HCT116 (cell line): Measurements from ENCODE around the gene CLTC. TPM values are rescaled to one million over a fixed set of nuclear protein-coding genes. Genes with fewer than 3 reads are reported as not detected.

Experiments
- ATAC-seq: fragments of 200-7000 bp; cut with Tn5 transposase; 2 replicates; pipeline ENCODE4 v1.9.1; 2020; ENCODE audit warnings: mild to moderate bottlenecking, moderate library complexity
- BruUV-seq: library from RNA; stranded (reverse); fragments of 400-500 nt; replicated peaks from 2 replicates; lab custom pipeline; 2021; lab: Mats Ljungman, UMichigan
- CTCF ChIA-PET: fragments of 300-600 bp; sonication (Branson Sonifier 250); formaldehyde crosslinking; loops from one replicate; lab custom pipeline; 2021; ENCODE audit warnings: antibody characterized with exemption; lab: Charles Lee
- POLR2A ChIA-PET: fragments of 300-600, 350-600 bp; sonication (Branson Sonifier 250); formaldehyde crosslinking; loops from one replicate; lab custom pipeline; 2021; ENCODE audit warnings: antibody characterized with exemption; lab: Charles Lee
- RAD21 ChIA-PET, 2 experiments: fragments of 300-600 bp; sonication (Branson Sonifier 250); formaldehyde crosslinking; loops; one replicate each; lab custom pipeline; 2023; ENCODE audit warnings: low total read pairs in 2 of 2; ENCODE audit not compliant: uncharacterized antibody in 2 of 2, unreplicated experiment in 2 of 2, low non-redundant PET in 1 of 2; lab: Charles Lee
- DNase-seq: peaks from one replicate; pipeline ENCODE4 v3.0.0-alpha.2; 2010; ENCODE audit warnings: low read depth, low spot score
- H2AFZ ChIP-seq: fragments of 200-600 bp; shearing (Covaris generic), sonication (generic); 2 replicates; pipeline ENCODE4 v1.6.1; 2017; ENCODE audit warnings: low read depth, mixed run types, mixed read lengths, antibody characterized with exemption, low read length; ENCODE audit not compliant: poor library complexity, severe bottlenecking
- H3K27ac ChIP-seq: 2 replicates; pipeline ENCODE4 v1.5.1; 2012; ENCODE audit warnings: low read depth, low read length
- H3K27me3 ChIP-seq: fragments of 200-600 bp; sonication (generic); 2 replicates; pipeline ENCODE4 v1.6.1; 2016; ENCODE audit warnings: mixed run types, low read length, mixed read lengths; ENCODE audit not compliant: insufficient read depth
- H3K36me3 ChIP-seq, 2 experiments: fragments of 200-500 bp in 1 of 2; fragments of 200-600 bp in 1 of 2; sonication (Bioruptor generic) in 1 of 2; sonication (generic) in 1 of 2; 2 replicates each; pipeline versions ENCODE4 v1.5.1 to v1.6.1; 2014 to 2016; ENCODE audit warnings: low read length in 2 of 2, inconsistent platforms in 1 of 2, mixed read lengths in 1 of 2, mixed run types in 1 of 2; ENCODE audit not compliant: insufficient read depth in 2 of 2, control insufficient read depth in 1 of 2
- H3K4me1 ChIP-seq, 2 experiments: fragments of 200-600 bp in 1 of 2; sonication (generic) in 1 of 2; 2 replicates each; pipeline versions ENCODE4 v1.5.1 to v1.6.1; 2012 to 2017; ENCODE audit warnings: low read length in 2 of 2, inconsistent platforms in 1 of 2, mild to moderate bottlenecking in 1 of 2, mixed read lengths in 1 of 2, mixed run types in 1 of 2, moderate library complexity in 1 of 2; ENCODE audit not compliant: insufficient read depth in 2 of 2, control insufficient read depth in 1 of 2
- H3K4me2 ChIP-seq: fragments of 200-600 bp; sonication (generic); 2 replicates; pipeline ENCODE4 v1.6.1; 2017; ENCODE audit warnings: mixed run types, low read length, mixed read lengths
- H3K4me3 ChIP-seq, 2 experiments: fragments of 200-600 bp in 1 of 2; sonication (generic) in 1 of 2; replicated peaks in 1 of 2; 2 replicates each; pipeline ENCODE4 v1.5.1; 2011 to 2016; ENCODE audit warnings: low read length in 2 of 2, control low read depth in 1 of 2, low read depth in 1 of 2, mild to moderate bottlenecking in 1 of 2, mixed read lengths in 1 of 2, mixed run types in 1 of 2
- H3K79me2 ChIP-seq: fragments of 200-600 bp; sonication (generic); 2 replicates; pipeline ENCODE4 v1.6.1; 2017; ENCODE audit warnings: mild to moderate bottlenecking, mixed run types, low read length, moderate library complexity, mixed read lengths; ENCODE audit not compliant: insufficient read depth
- H3K9ac ChIP-seq: fragments of 200-600 bp; sonication (generic); 2 replicates; pipeline ENCODE4 v1.6.1; 2016; ENCODE audit warnings: low read length, mixed read lengths
- H3K9me2 ChIP-seq: fragments of 200-600 bp; sonication (generic), shearing (Covaris generic); 2 replicates; pipeline ENCODE4 v1.6.1; 2017; ENCODE audit warnings: mixed run types, mild to moderate bottlenecking, moderate library complexity; ENCODE audit not compliant: insufficient read depth
- H3K9me3 ChIP-seq, 2 experiments: fragments of 200-500 bp in 1 of 2; fragments of 200-600 bp in 1 of 2; sonication (Bioruptor generic) in 1 of 2; sonication (generic) in 1 of 2; 2 replicates each; pipeline ENCODE4 v1.6.1; 2014 to 2017; ENCODE audit warnings: low read length in 2 of 2, mixed read lengths in 2 of 2, inconsistent platforms in 1 of 2, low read depth in 1 of 2, mild to moderate bottlenecking in 1 of 2, mixed run types in 1 of 2, moderate library complexity in 1 of 2; ENCODE audit not compliant: control insufficient read depth in 1 of 2, insufficient read depth in 1 of 2
- H4K20me1 ChIP-seq: fragments of 200-600 bp; sonication (generic), shearing (Covaris generic); 2 replicates; pipeline ENCODE4 v1.6.1; 2017; ENCODE audit warnings: mixed run types, mild to moderate bottlenecking, moderate library complexity; ENCODE audit not compliant: insufficient read depth
- ATF3 ChIP-seq: IDR thresholded peaks from 2 replicates; pipeline ENCODE4 v1.6.1; 2012
- CBX3 ChIP-seq: IDR thresholded peaks from 2 replicates; pipeline ENCODE4 v1.6.1; 2012; ENCODE audit warnings: low read depth
- EGR1 ChIP-seq: IDR thresholded peaks from 2 replicates; pipeline ENCODE4 v1.6.1; 2012; ENCODE audit warnings: low read depth
- EZH2phosphoT487 ChIP-seq: fragments of 200-600 bp; IDR thresholded peaks from 2 replicates; pipeline ENCODE4 v1.6.1; 2018; ENCODE audit warnings: antibody characterized with exemption, borderline replicate concordance
- FOSL1 ChIP-seq: IDR thresholded peaks from 2 replicates; pipeline ENCODE4 v1.6.1; 2012; ENCODE audit warnings: low read depth
- POLR2AphosphoS5 ChIP-seq: IDR thresholded peaks from 2 replicates; pipeline ENCODE4 v1.6.1; 2011; ENCODE audit warnings: mild to moderate bottlenecking, low read depth, low read length, moderate library complexity
- REST ChIP-seq: IDR thresholded peaks from 2 replicates; pipeline ENCODE4 v1.6.1; 2012; ENCODE audit warnings: low read depth
- SIN3A ChIP-seq: IDR thresholded peaks from 2 replicates; pipeline ENCODE4 v1.6.1; 2012; ENCODE audit warnings: low read depth
- SP1 ChIP-seq: IDR thresholded peaks from 2 replicates; pipeline ENCODE4 v1.6.1; 2012; ENCODE audit warnings: low read depth
- TCF7L2 ChIP-seq: IDR thresholded peaks from 2 replicates; pipeline ENCODE4 v1.7.0; 2011; ENCODE audit warnings: borderline replicate concordance, inconsistent platforms; ENCODE audit not compliant: insufficient read depth, insufficient read length; ENCODE audit errors: extremely low read depth
- ZFX ChIP-seq: fragments of 450-650 bp; IDR thresholded peaks from 2 replicates; pipeline ENCODE4 v1.6.1; 2017
- ZNF274 ChIP-seq: fragments of 200-500 bp; sonication (Bioruptor generic); IDR thresholded peaks from 2 replicates; pipeline ENCODE4 v1.6.1; 2014; ENCODE audit warnings: mild to moderate bottlenecking, low read depth, low read length, inconsistent platforms
- intact Hi-C: fragments of 100-400 bp; cut with micrococcal nuclease; formaldehyde crosslinking; loops from 2 replicates; pipeline ENCODE4 v1.10.0; 2022
- total RNA-seq: library from RNA; stranded (reverse); gene quantifications from one replicate; pipeline ENCODE4 v1.2.1, GENCODE V29; 2021; ENCODE audit not compliant: unreplicated experiment

CLTC gene
- total RNA-seq, 1 experiment from 2014 or later: 351 TPM

- no peak overlapping the region for H3K4me3 ChIP-seq
- BruUV-seq: no TSS peak
- no peaks in the 10 kb centered on the region for H3K9me3 ChIP-seq
- H3K27me3 ChIP-seq: no peaks in the 10 kb centered on the region
- ChIA-PET CTCF (no interaction called here), POLR2A (interaction anchor here (0.7 kb wide), 1 partner anchor 10 kb away, joined by 3 read pairs; the partner anchor contains the start of gene CLTC), RAD21 (no interaction called here)
- H3K36me3 ChIP-seq: peaks cover 0 to 17% of the 10 kb centered on the region in 2 experiments; a peak in 1 of 4 replicates
- TF ChIP-seq EGR1 (no peak), CBX3 (no peak), REST (no peak), SIN3A (no peak), EZH2phosphoT487 (no peak), FOSL1 (no peak), ZFX (no peak), TCF7L2 (no peak), POLR2AphosphoS5 (no peak), ZNF274 (no peak), SP1 (no peak), ATF3 (no peak)
- H3K9ac ChIP-seq: no peak overlapping the region
- H3K4me2 ChIP-seq: no peak overlapping the region
- ATAC-seq (no peak), DNase-seq (no peak)
- H3K4me1 ChIP-seq: no peaks in the 10 kb centered on the region
- H3K27ac ChIP-seq: no peak overlapping the region
- peaks cover 100% of the 10 kb centered on the region for H3K79me2 ChIP-seq
- intact Hi-C loops: no loop called here
- no peak overlapping the region for H2AFZ ChIP-seq
- H4K20me1 ChIP-seq: peaks cover 69% of the 10 kb centered on the region
- H3K9me2 ChIP-seq: no peaks in the 10 kb centered on the region
These were observed 9.5 kb downstream of the CLTC start for GRCh38 chr17:59629174-59629573.
